HG02623 (cell line): Measurements from ENCODE around the gene ZFP62.
"Not testable (repeated sequence)": the region's sequence is repeated elsewhere in the genome, so short reads cannot be mapped to it uniquely, and the experiment has no call there.

Source experiments
- ATAC-seq: cut with Tn5 transposase; IDR thresholded peaks from one replicate; pipeline ENCODE4 v1.9.1; 2021; ENCODE audit warnings: moderate library complexity; ENCODE audit not compliant: unreplicated experiment

ZFP62 gene

DNA sequence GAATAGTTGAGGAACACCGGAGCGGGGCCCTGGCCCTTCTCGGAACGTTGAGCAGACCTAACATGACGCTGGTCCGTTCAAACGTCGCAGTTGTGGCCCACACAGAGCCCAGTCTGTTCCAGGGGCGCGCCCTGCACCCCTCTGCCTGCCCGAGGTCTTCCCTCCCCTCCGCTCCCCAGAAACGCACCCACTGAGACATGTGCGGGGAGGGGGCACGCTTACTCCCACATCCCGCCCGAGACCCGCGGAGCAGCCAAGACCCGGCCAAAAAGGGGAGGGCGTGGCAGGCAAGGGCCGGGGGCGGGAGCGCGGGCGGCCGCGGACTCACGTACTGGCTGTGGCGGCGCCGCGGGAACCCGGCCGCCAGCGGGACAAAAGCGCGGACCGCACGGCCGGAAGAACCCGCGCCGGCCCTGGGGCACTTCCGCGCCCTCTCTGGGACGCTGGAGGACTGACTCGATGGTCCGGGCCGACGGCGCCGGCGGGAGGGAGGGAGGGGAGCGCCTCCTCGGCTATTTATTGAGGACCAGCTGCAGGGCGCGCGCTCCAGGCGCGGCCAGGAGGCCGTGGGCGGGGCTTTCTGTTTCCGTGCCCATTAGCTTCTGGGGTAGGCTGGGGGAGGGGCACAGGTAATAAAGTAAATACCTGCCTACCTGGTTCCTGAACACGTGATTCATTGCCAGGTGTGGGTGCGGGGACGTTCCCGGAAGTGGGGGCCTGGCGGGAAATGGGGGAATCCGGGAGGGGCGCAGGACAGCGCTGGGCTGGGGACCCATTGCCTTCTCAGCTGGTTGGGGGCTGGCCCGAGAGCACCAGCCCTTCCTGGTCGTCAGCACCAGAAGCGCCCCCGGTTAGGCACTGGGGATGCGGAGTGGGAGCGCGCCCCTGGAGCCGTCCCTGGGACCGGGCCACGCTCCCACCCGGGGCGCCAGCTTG, at the start of gene ZFP62:
Gene ZFP62, minus strand, starts transcription at position 390 of the 936 bp plus-strand sequence. Its CDS starts 57 bp downstream, at position 333.
- ATAC-seq = peak; percentile 87

DNA sequence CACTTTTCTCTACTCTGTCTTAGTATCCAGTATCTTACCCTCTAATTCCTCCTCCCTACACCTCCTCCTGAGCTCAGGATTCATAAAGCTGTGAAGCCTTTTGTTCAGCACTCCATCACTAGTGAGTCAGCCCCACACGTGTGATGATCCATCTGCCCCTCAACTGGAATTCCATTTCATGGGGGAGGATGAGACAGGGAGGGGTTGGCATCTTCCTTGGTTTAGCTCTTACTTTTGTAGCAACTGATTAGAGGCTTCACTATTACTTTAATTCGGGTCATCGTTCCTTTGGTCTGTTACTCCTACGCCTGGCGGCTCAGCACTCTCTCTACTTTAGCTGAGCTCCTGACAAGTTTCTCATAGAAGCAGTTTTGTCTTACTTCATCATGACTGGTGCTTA, 49.7 kb upstream of the ZFP62 start:
- ATAC-seq = no peak

DNA sequence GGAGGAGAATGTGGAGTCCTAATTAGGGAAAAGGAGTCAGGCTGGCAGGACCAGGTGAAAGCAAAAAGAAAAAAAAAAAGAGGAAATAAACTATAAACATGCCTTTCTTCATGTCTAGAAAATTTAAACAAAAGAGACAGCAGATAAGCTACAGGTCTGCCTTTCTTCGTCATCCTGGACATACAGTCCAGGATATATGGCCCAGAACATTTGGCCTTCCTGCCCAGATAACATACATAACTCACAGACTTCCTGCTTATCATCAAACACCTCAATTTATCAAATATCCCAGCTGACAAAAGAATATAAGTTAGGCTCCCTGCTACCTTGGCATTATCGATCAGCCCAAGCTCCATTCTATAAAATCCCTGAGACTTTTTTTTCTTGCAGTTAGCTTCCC, 49.1 kb upstream of the ZFP62 start:
- no peak for ATAC-seq

DNA sequence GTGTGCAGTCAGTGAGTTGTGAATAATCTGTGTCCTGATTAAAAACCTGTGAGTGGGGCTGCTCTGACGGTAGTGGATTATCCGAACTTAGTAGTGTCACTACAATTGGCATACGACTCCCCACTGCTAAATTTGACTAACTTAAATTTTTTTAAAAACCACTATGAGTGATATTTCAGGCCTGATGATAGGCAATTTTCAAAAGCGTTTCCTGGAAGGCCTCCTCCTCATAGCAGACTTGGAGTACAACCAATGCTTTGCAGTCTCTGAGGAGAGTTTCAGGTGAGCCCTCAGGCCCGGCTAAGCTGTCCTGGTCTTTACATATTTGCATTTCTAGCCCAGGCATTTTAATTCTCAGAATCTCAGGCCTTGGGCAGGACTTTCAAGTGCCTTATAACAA, 48.7 kb upstream of the ZFP62 start:
- ATAC-seq = no peak

DNA sequence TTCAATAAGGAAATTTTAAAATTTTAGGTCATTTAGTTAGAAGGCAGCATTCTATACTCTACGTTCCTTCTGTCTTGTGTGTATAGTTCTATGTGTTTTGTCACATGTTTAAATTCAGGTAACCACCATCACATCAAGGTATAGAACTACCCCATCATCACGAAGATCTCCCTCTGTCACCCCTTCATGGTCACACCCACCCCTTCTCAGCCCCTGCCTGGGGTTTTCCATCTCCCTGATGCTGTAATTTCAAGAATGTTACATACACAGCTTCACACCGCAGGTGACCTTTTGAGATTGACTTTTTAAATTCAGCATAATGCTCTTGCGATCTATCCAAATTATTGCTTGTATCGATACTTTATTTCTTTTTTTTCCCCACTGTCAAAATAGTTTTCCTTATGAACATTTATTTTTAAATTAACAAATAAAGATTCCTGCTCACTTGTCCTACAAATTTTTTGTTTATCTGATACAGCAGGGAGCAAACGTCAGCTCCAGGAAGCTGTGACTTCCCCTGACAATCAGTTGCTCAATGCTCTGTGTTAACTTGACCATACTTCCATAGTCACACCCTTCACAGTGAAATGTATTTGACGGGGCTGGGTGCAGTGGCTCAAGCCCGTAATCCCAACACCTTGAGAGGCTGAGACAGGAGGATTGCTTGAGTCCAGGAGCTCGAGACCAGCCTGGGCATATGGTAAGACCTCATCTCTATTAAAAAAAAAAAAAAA, 48.1 kb upstream of the ZFP62 start:
- ATAC-seq = no peak

DNA sequence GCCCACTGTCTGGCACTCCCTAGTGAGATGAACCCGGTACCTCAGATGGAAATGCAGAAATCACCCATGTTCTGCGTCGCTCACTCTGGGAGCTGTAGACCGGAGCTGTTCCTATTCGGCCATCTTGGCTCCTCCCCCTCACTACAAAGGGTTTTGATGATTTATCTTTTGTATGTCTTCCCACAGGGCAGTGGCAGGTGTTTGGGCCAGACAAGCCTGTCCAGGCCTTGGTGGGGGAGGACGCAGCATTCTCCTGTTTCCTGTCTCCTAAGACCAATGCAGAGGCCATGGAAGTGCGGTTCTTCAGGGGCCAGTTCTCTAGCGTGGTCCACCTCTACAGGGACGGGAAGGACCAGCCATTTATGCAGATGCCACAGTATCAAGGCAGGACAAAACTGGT, 47.3 kb upstream of the ZFP62 start:
- no peak for ATAC-seq

DNA sequence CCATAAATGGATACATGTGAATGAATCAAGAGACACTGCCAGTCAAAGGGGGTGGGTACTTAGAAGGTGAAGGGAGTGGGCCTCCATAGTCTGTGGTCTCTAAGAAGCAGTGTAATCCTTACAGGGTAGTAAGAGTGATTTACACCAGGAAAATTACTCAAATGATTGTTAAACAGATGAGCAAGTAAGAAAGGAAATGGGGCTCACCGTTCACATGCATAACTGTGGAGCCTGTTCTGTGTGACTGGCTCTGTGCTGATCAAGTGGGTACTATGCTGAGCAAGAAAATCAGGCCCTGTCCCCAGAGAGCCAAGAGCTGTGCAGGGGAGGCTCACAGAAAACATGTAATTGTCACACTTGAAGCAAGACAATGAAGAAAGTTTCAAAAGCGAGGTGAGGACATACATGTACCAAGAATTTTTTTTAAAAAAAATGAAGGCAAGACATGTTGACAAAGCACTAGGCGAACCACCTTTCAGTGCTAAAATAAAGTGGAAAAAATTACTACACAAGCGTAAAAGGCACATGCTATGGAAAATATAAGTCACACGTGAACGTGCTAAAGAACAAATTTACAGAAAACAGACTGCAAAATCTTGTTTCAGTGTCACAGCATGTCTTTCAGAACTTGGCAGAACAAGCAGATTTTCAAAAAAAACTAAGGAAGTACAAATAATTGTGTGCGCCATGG, 40.4 kb upstream of the ZFP62 start:
- no peak for ATAC-seq

DNA sequence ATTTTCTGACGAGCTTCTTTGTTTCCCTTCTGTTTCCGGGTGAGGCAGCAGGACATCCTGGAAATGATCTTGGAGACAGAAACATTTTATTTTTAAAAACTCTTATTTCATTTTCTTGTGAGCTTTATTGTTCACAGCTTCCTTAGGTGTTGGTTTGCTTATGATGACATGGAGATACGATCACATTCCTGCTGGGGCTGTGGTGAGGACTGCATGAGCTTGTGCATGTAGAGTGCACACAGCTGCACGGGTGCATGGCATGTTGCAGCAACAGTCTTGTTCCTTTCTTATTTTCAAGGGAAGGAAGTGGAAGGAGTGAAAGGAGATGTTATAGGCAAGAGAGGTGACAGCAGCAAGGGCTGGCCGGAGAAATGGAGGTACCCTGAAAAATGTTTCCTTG, 39.1 kb upstream of the ZFP62 start:
- ATAC-seq = no peak

DNA sequence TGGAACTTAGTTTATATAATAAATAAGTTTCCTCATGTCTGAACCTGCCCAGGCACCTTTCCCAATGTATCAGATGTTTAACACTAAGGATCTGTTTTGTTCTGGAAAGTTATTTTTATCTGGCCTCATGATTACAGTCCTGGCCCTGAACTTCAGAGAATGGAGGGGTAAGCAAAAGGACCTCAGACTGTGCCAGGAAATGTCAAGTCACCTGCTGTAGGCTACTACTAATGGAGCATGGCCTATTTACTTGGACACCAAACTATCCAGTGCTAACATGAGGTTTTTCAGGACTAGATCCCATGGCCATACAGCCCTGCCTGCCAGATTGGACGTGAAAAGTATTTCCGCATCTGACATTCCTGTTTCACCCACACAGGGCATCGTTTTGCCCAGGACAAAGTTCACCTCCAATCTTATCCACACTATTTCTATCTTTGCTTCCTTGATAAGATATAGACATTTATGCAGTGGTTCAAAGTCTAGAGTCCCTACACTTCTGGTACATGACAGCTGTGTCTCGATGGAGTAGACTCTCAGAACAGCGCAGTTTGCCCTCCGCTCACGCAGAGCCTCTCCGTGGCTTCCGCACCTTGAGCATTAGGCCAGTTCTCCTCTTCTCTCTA, 37.7 kb upstream of the ZFP62 start, which contains the start of gene BTNL8:
Gene BTNL8, plus strand, starts transcription at position 539 of the 626 bp plus-strand sequence. CDS start 152 bp downstream, outside the sequence.
- ATAC-seq = no peak

DNA sequence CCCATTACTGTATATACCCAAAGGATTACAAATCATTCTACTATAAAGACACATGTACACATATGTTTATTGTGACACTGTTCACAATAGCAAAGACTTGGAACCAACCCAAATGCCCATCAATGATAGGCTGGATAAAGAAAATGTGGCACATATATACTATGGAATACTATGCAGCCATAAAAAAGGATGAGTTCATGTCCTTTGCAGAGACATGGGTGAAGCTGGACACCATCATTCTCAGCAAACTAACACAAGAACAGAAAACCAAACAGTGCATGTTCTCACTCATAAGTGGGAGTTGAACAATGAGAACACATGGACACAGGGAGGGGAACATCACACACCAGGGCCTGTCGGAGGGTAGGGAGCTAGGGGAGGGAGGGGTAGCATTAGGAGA, 34.3 kb upstream of the ZFP62 start:
- ATAC-seq = not testable (repeated sequence)

DNA sequence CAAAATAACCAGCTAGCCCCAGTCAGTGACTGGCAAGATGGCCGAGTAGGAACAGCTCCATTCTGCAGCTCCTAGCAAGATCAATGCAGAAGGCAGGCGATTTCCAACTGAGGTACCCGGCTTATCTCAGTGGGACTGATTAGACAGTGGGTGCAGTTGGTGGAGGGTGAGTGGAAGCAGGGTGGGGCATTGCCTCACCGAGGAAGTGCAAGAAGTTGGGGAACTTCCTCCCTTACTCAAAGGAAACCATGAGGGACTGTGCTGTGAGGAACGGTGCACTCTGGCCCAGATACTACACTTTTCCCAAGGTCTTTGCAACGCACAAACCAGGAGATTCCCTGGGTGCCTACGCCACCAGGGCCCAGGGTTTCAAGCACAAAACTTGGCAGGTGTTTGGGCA, 28.3 kb upstream of the ZFP62 start:
- ATAC-seq = no peak

DNA sequence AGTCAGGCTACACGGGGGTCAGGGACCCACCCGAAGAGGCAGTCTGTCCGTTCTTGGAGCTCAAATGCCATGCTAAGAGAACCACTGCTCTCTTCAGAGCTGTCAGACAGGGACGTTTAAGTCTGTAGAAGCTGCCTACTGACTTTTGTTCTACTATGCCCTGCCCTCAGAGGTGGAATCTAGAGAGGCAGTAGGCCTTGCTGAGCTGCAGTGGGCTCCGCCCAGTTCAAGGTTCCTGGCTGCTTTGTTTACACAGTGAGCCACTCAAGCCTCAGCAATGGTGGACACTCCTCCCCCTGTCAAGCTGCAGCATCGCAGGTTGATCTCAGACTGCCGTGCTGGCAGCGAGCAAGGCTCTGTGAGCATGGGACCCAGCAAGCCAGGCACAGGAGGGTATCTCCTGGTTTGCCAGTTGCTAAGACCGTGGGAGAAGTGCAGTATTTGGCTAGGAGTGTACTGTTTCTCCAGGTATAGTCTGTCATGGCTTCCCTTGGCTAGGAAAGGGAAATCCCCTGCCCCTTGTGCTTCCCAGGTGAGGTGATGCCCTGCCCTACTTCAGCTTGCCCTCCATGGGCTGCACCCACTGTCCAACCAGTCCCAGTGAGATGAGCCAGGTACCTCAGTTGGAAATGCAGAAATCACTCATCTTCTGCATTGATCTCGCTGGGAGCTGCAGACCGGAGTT, 24.9 kb upstream of the ZFP62 start:
- ATAC-seq = not testable (repeated sequence)

DNA sequence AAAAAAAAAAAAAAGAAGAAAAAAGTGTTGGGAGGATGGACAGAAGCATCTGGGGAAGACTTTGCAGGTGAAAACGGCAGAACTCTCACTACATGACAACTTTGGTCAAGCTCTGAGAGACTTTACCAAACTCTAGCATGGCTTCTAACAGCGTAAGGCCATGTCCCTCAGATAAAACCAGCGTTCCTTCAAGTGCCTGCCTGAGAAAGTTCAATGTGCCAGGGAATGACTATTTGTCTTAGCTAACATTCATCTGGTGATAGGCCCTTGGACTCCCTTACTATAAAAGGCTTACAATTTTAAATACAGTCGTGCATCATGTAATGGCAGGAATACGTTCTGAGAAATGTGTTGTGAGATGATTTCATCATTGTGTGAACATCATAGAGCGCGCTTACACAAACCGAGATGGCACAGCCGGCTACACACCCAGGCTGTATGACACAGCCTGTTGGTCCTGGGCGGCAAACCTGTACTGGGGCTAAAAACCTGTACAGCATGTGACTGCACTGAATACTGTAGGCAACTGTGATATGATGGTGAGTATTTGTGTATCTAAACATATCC, 14.9 kb upstream of the ZFP62 start:
- no peak for ATAC-seq

DNA sequence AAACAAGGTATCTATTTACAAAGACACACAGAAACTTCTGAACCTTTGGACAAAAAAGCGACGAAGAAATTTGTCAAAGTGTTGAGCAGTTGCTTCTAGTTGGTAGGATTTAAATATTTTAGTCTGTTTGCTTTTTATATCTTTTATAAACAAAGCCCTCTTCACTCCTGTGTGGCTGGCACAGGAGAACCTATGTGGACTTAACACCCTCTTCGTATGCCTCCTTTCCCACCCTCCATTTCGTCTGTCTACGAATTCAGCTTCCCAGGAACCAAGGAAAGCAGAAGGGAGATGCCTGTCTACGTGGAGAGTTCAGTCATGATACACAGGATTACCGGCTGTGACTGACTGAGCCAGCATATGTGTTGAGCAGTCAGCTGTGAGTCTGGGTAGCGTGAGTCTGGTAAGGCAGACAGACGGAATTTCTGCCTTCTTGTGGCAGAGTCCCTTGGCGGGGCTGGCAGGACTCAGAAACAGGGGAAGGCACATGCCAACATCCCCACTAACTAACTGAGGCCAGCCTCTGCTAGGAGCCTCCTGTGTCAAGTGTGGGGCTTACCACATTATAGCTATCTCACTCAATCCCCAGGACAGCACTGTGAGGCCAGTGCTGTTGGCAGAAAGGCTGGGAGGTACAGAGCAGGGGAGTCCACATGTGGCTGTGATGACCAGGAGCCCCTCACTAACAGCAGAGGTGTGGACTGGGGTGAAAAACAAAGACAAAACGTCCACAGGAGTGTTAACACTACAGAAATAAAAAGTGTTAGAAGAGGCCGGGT, 13.9 kb upstream of the ZFP62 start:
- ATAC-seq = no peak

DNA sequence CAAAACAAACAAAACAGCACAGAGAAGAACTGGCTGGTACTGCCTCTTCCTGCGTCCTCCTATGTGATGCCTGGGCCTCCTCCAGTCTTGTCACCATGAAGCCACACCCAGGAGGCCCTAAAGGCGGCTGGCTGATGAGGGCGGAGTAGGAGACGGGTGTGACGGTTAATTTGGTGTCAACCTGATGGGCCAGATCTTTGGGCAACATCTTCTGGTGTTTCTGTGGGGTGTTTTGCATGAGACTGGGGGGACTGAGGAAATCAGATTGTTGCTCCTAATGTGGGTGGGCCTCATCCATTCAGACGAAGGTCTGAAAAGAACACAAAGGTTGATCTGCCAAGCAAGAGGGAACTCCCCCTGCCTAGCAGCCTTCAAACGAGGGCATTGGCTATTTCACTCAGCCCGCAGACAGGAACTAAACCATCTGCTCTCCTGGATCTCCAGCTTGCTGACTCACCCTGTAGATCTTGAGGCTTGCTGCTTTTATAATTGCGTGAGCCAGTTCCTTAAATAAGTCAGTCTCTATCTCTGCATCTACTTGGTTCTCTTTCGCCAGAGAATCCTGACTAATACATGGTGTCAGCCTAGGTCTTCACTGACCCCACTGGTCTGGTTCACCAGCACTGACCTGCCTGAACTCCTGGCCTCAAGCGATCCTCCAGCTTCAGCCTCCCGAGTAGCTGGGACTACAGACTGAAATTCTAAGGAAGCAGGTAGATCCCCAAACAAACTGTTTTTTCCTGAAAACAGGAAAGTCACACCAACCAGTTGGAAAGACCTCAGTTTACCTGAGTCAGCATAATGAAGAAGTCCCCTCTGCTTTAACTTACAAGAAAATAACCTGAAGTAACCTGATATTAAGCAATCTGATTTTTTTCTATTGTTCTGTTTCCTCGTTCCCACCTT, 12.8 kb upstream of the ZFP62 start:
- ATAC-seq = no peak

DNA sequence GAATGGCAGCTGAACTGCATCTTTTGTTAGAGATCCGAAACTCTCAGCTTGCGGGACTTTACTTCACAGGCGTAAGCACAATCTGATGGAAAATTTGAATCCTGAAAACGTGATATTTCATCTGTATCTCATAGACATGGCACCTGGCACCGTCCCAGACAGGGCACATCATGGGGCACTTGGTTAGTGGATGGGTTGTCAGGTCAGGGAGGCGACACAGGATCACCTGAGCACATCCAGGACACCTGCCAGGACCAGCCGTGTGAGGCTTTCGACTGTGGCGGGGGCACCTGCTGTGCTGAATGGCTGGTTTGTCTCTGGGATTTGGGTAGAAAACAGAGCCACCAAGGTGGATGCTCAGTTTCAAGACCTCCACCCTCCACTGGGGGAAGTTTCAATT, 11.3 kb upstream of the ZFP62 start:
- ATAC-seq = no peak

DNA sequence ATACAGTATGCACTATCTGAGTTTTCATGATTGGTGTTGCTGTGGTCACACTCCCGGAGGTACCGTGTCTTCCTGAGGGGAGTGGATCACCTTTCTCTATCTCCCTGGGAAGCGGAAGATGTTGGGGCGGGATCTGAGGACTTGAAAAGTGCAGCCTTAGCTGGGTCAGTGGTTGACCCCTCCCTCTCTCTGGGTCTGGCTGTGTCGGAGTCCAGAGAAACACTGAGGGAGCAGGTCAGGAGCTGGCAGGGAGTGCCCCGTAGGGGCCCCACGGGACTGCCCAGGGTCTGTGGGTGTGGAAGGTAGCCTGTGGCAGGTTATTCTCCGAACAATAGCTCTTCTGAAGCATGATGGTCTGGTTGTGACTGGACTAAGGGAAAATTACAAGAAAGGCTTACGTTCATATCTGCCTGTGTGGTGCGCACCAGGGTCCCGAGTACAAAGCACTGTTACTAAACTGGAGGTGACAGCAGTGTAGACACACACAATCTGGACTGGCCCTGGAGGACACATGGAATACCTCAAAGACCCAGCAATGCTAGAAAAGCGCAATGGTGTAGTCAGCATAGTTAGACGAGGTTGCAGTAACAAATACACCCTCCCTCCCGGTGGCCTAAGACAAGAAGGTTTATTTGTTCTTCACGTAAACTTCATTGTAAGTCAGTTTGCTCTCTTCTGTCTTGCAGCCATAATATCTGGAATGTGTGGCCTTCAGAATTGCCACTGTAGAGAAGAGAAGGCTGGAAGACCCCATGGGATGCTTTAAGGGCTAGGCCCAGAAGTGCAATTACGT, 9.4 kb upstream of the ZFP62 start:
- no peak for ATAC-seq
